22Rv1 (cell line): ENCODE data around the gene SPATA3.
"Not testable (repeated sequence)": the region's sequence is repeated elsewhere in the genome, so short reads cannot be mapped to it uniquely, and the experiment has no call there.

Source experiments
- H3K27ac ChIP-seq: fragments of 450-650 bp; 2 replicates; pipeline ENCODE4 v1.5.1; 2017
- ZFX ChIP-seq: fragments of 450-650 bp; IDR thresholded peaks from 2 replicates; pipeline ENCODE4 v1.6.1; 2017; ENCODE audit warnings: antibody characterized with exemption, borderline replicate concordance
- TF ChIP-seq, protein P1 (sequence below): fragments of 450-650 bp; IDR thresholded peaks from 2 replicates; pipeline ENCODE4 v1.5.1; 2017; ENCODE audit warnings: mild to moderate bottlenecking

The SPATA3 gene

DNA sequence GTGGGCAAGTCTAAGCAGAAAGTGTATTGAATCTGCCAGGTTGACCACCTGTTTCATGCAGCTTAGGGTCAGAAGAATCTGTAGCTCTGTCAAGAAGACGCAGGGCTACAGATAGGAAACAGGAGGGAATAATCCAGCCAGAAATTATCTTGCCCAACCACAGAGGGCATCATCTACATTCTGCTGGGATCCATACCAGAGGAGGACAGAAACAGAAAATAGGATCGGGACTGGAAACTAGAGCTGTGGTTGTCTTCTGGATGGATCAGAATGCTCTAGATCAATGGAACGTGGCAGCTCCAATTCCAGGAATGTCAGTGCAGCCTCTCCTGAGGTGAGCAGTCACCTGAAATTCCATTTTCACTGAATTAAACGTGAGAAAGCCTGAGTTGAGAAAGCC is 3.6 kb downstream of the SPATA3 start:
- no peak for TF ChIP-seq ZFX
- TF ChIP-seq, protein P1, sequence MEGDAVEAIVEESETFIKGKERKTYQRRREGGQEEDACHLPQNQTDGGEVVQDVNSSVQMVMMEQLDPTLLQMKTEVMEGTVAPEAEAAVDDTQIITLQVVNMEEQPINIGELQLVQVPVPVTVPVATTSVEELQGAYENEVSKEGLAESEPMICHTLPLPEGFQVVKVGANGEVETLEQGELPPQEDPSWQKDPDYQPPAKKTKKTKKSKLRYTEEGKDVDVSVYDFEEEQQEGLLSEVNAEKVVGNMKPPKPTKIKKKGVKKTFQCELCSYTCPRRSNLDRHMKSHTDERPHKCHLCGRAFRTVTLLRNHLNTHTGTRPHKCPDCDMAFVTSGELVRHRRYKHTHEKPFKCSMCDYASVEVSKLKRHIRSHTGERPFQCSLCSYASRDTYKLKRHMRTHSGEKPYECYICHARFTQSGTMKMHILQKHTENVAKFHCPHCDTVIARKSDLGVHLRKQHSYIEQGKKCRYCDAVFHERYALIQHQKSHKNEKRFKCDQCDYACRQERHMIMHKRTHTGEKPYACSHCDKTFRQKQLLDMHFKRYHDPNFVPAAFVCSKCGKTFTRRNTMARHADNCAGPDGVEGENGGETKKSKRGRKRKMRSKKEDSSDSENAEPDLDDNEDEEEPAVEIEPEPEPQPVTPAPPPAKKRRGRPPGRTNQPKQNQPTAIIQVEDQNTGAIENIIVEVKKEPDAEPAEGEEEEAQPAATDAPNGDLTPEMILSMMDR: no peak
- no peak overlapping the region for H3K27ac ChIP-seq

DNA sequence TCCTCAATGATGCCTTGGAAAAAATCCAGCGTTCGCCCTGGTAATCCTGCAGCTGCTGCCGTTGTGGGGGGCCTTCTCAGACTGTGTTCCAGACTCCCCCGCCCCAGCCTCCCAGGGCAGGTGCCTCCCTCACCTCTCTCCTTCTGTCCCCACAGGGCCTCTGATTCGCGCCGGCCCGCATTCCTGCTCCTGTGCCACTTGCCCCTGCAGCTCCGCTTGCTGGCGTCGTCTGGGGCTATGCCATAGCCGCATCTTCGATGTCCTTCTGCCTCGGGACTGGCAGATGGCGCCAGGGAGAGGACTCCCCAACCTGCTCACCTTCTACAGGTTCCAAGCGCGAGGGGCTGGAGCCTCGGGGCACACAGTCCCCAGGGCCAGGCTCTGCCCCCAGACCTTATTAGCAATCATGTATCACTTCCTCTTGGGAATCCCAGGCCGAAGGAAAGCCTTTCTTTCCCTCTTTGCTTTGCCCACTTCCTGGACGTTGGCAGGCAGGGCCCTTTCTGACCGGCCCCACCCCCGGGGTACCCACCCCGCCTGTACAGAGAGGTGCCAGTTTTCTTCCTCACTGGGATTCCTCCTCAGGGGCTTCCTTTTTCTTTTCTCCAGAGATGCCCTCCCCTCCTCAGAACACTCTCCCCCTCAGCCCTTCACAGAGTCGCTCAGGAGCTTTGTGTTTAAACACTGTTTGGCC is 4.4 kb downstream of the SPATA3 start:
- no peak overlapping the region for H3K27ac ChIP-seq
- TF ChIP-seq, protein P1: no peak
- no peak for TF ChIP-seq ZFX

DNA sequence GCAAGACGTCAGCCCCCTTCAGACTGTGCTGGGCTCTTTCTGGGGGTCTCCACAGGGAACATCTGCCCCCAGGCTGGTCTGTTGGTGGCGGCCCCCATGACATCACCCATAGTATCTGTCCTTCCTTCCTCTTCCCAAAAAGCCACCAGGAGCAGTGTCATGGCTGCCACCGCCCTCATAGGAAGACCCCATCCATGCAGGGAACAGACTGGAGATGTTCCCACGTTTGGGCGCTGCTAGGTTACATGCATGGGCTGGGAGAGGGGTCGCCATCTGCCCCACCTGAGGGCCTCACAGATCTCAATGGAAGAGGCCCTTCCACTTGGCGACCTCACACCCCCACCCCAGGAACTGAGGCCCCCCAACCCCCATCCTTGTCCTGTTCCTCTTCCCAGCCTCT is 5.1 kb downstream of the SPATA3 start:
- no peak for TF ChIP-seq ZFX
- TF ChIP-seq, protein P1: no peak
- no peak overlapping the region for H3K27ac ChIP-seq

DNA sequence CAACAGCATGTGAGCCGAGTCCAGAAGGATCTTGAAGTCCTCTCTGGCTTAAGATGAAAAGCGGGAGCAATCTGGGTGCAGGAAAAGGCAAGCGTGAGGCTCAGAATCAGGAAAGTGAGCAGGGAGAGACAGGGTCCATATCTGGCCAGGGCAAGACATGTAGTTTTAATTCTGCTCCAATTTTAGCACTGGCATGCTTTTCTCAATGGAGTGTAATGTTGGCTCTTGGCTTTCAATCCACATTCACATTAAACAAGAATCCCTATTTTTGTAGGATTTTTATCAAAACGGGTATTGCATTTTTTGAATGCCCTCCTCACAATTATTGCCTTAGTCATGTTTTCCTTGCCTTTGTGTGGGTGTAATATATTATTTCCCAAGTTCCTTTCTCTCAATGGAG is 6.0 kb downstream of the SPATA3 start:
- no peak overlapping the region for H3K27ac ChIP-seq
- TF ChIP-seq, protein P1: no peak
- TF ChIP-seq ZFX: no peak

DNA sequence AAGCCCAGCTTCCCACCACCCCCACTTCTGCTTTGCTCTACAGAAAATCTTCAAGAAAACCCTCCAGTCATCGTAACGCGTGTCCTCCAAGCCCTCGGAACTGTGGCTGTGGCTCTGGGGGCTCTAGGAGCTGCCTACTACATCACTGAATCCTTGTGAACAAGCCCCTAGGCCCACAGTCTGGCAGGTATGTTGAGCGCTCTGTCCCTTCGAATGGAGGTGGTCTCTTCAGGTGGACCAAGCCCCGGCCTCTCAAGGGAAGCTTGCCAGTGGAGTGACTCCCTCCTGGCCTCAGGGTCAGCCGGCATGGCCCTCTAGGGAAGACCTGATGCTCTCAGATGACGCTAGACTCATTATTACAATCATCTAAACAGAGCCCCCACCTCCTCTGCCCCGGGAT is 6.7 kb downstream of the SPATA3 start:
- TF ChIP-seq ZFX: no peak
- TF ChIP-seq, protein P1: no peak

DNA sequence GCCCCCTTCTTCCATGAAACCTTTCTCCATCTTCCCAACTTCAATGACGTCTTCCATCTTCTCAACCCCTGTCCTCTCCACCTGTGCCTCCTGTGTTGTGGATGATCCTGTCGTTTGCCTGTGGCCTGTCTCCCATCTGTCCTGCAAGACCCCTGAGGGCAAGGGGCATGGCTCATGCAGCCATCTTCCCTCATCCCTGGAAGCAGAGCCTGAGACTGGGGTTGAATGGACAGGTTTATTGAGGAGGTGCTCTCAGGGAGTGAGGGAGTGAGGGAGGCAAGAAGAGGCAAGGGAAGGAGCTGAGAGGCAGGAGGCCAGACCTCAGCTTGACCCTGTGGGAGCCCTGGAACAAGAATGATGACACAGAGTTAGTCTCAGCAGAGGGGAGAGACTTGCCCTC is 7.3 kb downstream of the SPATA3 start:
- TF ChIP-seq, protein P1: no peak
- TF ChIP-seq ZFX: no peak
- H3K27ac ChIP-seq: no peak overlapping the region

More for the DNA sequence above, 6.7 kb downstream of the SPATA3 start:
- no peak overlapping the region for H3K27ac ChIP-seq

DNA sequence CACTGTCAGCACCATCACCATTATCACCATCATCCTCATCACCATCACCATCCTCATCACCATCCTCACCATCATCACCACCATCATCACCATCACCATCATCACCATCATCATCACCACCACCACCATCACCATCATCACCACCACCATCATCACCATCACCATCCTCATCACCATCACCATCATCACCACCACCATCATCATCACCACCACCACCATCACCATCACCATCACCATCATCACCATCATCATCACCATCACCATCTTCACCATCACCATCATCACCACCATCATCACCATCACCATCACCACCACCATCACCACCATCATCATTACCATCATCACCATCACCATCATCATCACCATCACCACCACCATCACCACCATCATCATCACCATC is 9.0 kb downstream of the SPATA3 start:
- not testable (repeated sequence) for H3K27ac ChIP-seq
